Lower leg skin (tissue), 4 donors: ENCODE measurements around the gene MAPK4. TPM values are rescaled to one million over a fixed set of nuclear protein-coding genes. Genes with fewer than 3 reads are reported as not detected.

Experiments used
- DNase-seq, 2 donors: peaks; one replicate each; pipeline ENCODE4 v3.0.0-alpha.2; 2019; ENCODE audit warnings: low spot score in 2 of 2
- H3K4me3 ChIP-seq: fragments of 200-600 bp; sonication (generic); 2 replicates; pipeline ENCODE4 v1.5.1; 2017; ENCODE audit warnings: mild to moderate bottlenecking, low read depth; ENCODE audit not compliant: poor library complexity, severe bottlenecking
- POLR2A ChIP-seq, 2 donors: fragments of 450-650 bp; IDR thresholded peaks; one replicate each; pipeline ENCODE4 v1.6.1; 2016 to 2017; ENCODE audit warnings: antibody characterized with exemption in 2 of 2, mild to moderate bottlenecking in 1 of 2, moderate library complexity in 1 of 2
- WGBS, 2 donors: methylation state at CpG; one replicate each; pipeline ENCODE4 v1.1.5; 2018; 5-methylcytosine and 5-hydroxymethylcytosine counted together
- intact Hi-C: fragments of 100-400 bp; cut with DNase I; formaldehyde crosslinking; loops from one replicate; pipeline ENCODE4 v1.15.0; 2023; ENCODE audit warnings: low total_unique reads
- total RNA-seq, 4 donors: library from RNA; depleted of rRNA; stranded (reverse); fragments of >200 nt; gene quantifications; one replicate each; pipeline ENCODE4 v1.1.0, GENCODE V29; 2016
- TF ChIP-seq, protein P1 (sequence below), 3 donors: fragments of 450-650 bp; IDR thresholded peaks; one replicate each; pipeline ENCODE4 v1.5.1; 2016; ENCODE audit warnings: antibody characterized with exemption in 3 of 3, mild to moderate bottlenecking in 3 of 3, moderate library complexity in 2 of 3

The MAPK4 gene
- total RNA-seq, 4 donors from 2014 or later, result 0.46 to 5.3 (median 2.5) TPM

DNA sequence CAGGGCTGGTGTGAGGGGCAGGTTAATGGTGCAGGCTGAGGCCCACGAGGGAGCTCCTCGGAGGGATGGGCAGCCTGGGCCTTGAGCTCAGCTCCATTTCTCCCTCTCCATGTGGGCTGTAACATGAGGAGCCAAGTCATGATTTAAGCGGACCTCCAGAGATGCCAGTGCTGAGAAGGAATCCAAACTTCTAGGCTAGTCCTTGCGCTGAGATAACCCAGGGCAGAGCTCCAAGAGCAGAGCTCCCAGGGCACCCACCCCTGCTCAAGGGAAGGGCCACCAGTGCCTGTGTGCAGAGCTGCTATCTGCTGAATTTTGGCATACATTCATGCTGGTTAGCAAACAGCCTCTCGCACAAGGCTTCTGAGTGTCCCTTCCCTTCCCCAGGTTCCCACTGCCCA lies 164.9 kb downstream of the MAPK4 start:
- DNase-seq, result no peak
- no peak for TF ChIP-seq POLR2A (IDR thresholded peaks at IDR 0.05)
- TF ChIP-seq, protein P1, sequence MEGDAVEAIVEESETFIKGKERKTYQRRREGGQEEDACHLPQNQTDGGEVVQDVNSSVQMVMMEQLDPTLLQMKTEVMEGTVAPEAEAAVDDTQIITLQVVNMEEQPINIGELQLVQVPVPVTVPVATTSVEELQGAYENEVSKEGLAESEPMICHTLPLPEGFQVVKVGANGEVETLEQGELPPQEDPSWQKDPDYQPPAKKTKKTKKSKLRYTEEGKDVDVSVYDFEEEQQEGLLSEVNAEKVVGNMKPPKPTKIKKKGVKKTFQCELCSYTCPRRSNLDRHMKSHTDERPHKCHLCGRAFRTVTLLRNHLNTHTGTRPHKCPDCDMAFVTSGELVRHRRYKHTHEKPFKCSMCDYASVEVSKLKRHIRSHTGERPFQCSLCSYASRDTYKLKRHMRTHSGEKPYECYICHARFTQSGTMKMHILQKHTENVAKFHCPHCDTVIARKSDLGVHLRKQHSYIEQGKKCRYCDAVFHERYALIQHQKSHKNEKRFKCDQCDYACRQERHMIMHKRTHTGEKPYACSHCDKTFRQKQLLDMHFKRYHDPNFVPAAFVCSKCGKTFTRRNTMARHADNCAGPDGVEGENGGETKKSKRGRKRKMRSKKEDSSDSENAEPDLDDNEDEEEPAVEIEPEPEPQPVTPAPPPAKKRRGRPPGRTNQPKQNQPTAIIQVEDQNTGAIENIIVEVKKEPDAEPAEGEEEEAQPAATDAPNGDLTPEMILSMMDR (IDR thresholded peaks at IDR 0.05), result no peak
- no peak overlapping the region for H3K4me3 ChIP-seq
- WGBS, 2 donors, result 61 to 64% methylated on average over 5 of the region's 5 CpGs
- intact Hi-C loops, result no loop called here

- H3K4me3 ChIP-seq, result no peak overlapping the region
- TF ChIP-seq, protein P1 (IDR thresholded peaks at IDR 0.05), result no peak
- TF ChIP-seq POLR2A (IDR thresholded peaks at IDR 0.05), result no peak
- WGBS, 2 donors, result 17 to 28% methylated on average over 10 of the region's 10 CpGs
- DNase-seq, result no peak
- intact Hi-C loops, result no loop called here
Measured at GRCh38 chr18:50726960-50727589, 167.2 kb downstream of the MAPK4 start.

DNA sequence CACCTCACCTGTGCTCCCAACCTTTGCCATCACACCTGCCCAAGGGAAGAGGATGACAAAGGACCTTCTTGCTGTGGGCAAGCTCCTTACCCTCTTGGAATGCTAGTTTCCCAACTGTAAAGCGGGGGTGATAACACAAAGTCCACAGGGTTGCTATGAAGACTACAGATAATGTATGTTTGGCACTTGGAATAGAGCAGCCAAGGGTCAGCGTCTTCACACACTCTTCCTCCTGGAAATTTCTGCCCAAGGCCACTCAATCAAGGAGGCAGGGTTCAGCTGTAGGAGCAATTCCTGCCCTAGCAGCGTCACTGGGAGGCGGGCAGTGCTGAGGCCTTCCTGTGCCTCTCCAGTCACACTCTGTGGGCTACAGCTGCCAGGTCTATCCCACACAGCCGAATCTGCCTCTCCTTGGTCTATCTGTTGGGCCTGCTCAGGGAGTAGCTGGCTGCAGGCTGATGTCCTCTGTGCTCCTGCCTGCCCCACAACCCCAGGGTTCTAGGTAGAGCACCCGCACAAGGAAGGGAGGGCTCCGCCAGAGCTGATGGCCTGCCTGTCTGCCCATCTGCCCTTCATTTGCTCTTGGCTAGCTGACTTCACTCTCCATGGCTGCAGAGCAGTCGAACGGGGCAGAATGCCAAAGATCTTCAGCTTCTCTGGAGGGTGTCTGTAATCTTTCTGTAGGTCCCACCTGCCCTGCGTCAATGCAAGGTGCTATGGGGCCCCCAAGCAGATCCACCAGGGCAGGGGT lies 168.0 kb downstream of the MAPK4 start:
- no peak for TF ChIP-seq POLR2A (IDR thresholded peaks at IDR 0.05)
- DNase-seq, result no peak
- H3K4me3 ChIP-seq, result no peak overlapping the region
- intact Hi-C loops, result no loop called here
- WGBS, 2 donors, result 75 to 87% methylated on average over 9 to 10 of the region's 10 CpGs

- 91 to 92% methylated on average over 38 of the region's 46 CpGs for WGBS, 2 donors
- intact Hi-C loops, result no loop called here
- no peak for DNase-seq
- TF ChIP-seq, protein P1 (IDR thresholded peaks at IDR 0.05), result no peak
- no peak for TF ChIP-seq POLR2A (IDR thresholded peaks at IDR 0.05)
- no peak overlapping the region for H3K4me3 ChIP-seq
Measured at GRCh38 chr18:50729376-50729775, 169.5 kb downstream of the MAPK4 start.

GRCh38 chr18:50729986-50730385 lies 170.1 kb downstream of the MAPK4 start:
- no peak overlapping the region for H3K4me3 ChIP-seq
- intact Hi-C loops, result no loop called here
- 81 to 85% methylated on average over 9 of the region's 9 CpGs for WGBS, 2 donors
- TF ChIP-seq, protein P1 (IDR thresholded peaks at IDR 0.05), result no peak
- TF ChIP-seq POLR2A (IDR thresholded peaks at IDR 0.05), result no peak
- no peak for DNase-seq

DNA sequence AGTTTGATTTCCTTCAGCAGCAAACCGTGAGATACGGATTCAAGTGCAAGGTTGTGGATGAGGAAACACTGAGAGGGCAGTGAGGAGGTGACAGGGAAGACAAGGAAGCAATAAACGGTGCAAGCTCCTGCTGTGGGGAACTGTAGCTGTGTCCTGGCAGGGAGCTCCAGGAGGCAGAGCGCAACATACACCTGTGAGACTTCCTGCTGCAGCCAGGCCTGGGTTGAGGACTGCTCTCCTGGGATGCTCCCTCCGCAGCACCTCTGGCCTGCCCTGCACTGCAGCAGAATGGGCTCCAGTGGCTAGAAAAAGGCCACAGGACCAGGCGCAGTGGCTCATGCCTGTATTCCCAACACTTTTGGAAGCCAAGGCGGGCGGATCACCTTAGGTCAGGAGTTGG lies 174.5 kb downstream of the MAPK4 start:
- 65 to 67% methylated on average over 5 to 8 of the region's 8 CpGs for WGBS, 2 donors
- H3K4me3 ChIP-seq, result no peak overlapping the region
- DNase-seq, result no peak
- intact Hi-C loops, result no loop called here
- TF ChIP-seq POLR2A (IDR thresholded peaks at IDR 0.05), result no peak
- TF ChIP-seq, protein P1 (IDR thresholded peaks at IDR 0.05), result no peak
